GM12801 (cell line): ENCODE results near the gene DUSP8.

Source experiments
- CTCF ChIP-seq: IDR thresholded peaks from one replicate; pipeline ENCODE4 v1.5.1; 2011; ENCODE audit warnings: control low read depth; ENCODE audit not compliant: insufficient read length; ENCODE audit errors: extremely low read depth

Gene DUSP8

GRCh38 chr11:1522081-1522424 lies 50.0 kb downstream of the DUSP8 start:
- no peak for TF ChIP-seq CTCF

GRCh38 chr11:1521382-1522080 lies 50.5 kb downstream of the DUSP8 start:
- no peak for TF ChIP-seq CTCF

GRCh38 chr11:1520663-1521267 lies 51.3 kb downstream of the DUSP8 start:
- TF ChIP-seq CTCF: no peak

GRCh38 chr11:1520209-1520662 lies 51.8 kb downstream of the DUSP8 start:
- TF ChIP-seq CTCF: no peak

GRCh38 chr11:1519028-1520010 lies 52.8 kb downstream of the DUSP8 start:
- no peak for TF ChIP-seq CTCF

GRCh38 chr11:1518301-1518700 lies 53.8 kb downstream of the DUSP8 start:
- no peak for TF ChIP-seq CTCF
